AG04449 (cell line): Measurements from ENCODE around the gene LUC7L3.

Experiments used
- CTCF ChIA-PET: fragments of 350-600 bp; formaldehyde crosslinking; extraction: SDS; loops from one replicate; lab custom pipeline; 2021; ENCODE audit warnings: antibody characterized with exemption; lab: Yijun Ruan, JAX
- POLR2A ChIA-PET: fragments of 400-600, 350-600 bp; formaldehyde crosslinking; extraction: SDS; loops from one replicate; lab custom pipeline; 2020; ENCODE audit warnings: antibody characterized with exemption, inconsistent platforms; lab: Yijun Ruan, JAX
- DNase-seq: peaks from one replicate; pipeline ENCODE4 v3.0.0-alpha.2; 2010; ENCODE audit warnings: low read depth, low spot score
- H3K4me3 ChIP-seq: 2 replicates; pipeline ENCODE4 v1.5.1; 2011; ENCODE audit warnings: low read depth, mild to moderate bottlenecking, control low read depth, low read length
- CTCF ChIP-seq: IDR thresholded peaks from one replicate; pipeline ENCODE4 v1.5.1; 2011; ENCODE audit warnings: mild to moderate bottlenecking, moderate library complexity, low read length, control low read depth, inconsistent platforms; ENCODE audit not compliant: insufficient read depth; ENCODE audit errors: missing control alignments

Gene LUC7L3

GRCh38 chr17:50681263-50682200 is 37.9 kb upstream of the LUC7L3 start:
- CTCF ChIA-PET = interaction anchor here (0.7 to 11.3 kb wide), 19 partner anchors 9 to 137 kb away, joined by 3 to 150 read pairs (median 4); partner anchors contain the start of gene SPATA20
- POLR2A ChIA-PET = interaction anchor here (0.6 kb wide), 1 partner anchor 98 kb away, joined by 3 read pairs; no protein-coding TSS in a partner anchor
- DNase-seq = no peak
- peak; percentile 80 for TF ChIP-seq CTCF
- H3K4me3 ChIP-seq = no peak overlapping the region

- DNase-seq = no peak
- no peak for TF ChIP-seq CTCF
- ChIA-PET CTCF (interaction anchor here (1.3 to 11.3 kb wide), 10 partner anchors 9 to 133 kb away, joined by 3 to 150 read pairs (median 10); partner anchors contain the start of gene SPATA20), POLR2A (interaction anchor here (0.7 kb wide), 1 partner anchor 8 kb away, joined by 5 read pairs; no protein-coding TSS in a partner anchor)
- H3K4me3 ChIP-seq = no peak overlapping the region
Observed at GRCh38 chr17:50682441-50682840, 37.0 kb upstream of the LUC7L3 start.

- DNase-seq = no peak
- H3K4me3 ChIP-seq = no peak overlapping the region
- TF ChIP-seq CTCF = no peak
- ChIA-PET POLR2A (interaction anchor here (0.7 kb wide), 1 partner anchor 8 kb away, joined by 5 read pairs; no protein-coding TSS in a partner anchor), CTCF (interaction anchor here (0.9 to 11.3 kb wide), 7 partner anchors 8 to 133 kb away, joined by 3 to 150 read pairs (median 11); partner anchors contain the start of gene SPATA20)
Observed at GRCh38 chr17:50682938-50683337, 36.5 kb upstream of the LUC7L3 start.

GRCh38 chr17:50683434-50684287 is 35.7 kb upstream of the LUC7L3 start:
- H3K4me3 ChIP-seq = no peak overlapping the region
- no peak for DNase-seq
- POLR2A ChIA-PET = interaction anchor here (0.7 to 0.8 kb wide), 2 partner anchors 9 to 14 kb away, joined by 3 to 5 read pairs; no protein-coding TSS in a partner anchor
- TF ChIP-seq CTCF = no peak
- CTCF ChIA-PET = interaction anchor here (0.9 to 11.3 kb wide), 11 partner anchors 9 to 134 kb away, joined by 3 to 150 read pairs (median 3); partner anchors contain the start of gene SPATA20

- TF ChIP-seq CTCF = no peak
- DNase-seq = no peak
- no peak overlapping the region for H3K4me3 ChIP-seq
- POLR2A ChIA-PET = interaction anchor here (0.8 kb wide), 1 partner anchor 15 kb away, joined by 3 read pairs; no protein-coding TSS in a partner anchor
- CTCF ChIA-PET = interaction anchor here (1.1 to 11.3 kb wide), 8 partner anchors 9 to 134 kb away, joined by 3 to 150 read pairs (median 7); partner anchors contain the start of gene SPATA20
Observed at GRCh38 chr17:50684288-50684611, 35.2 kb upstream of the LUC7L3 start.
